Measurements from ENCODE around the gene TMEM232. TPM values are rescaled to one million over a fixed set of nuclear protein-coding genes. Genes with fewer than 3 reads are reported as not detected.

TMEM232 gene
- total and polyA plus RNA-seq, 8 donors, result 1.2 to 8.8 (median 5.2) TPM; not detected in 3

DNA sequence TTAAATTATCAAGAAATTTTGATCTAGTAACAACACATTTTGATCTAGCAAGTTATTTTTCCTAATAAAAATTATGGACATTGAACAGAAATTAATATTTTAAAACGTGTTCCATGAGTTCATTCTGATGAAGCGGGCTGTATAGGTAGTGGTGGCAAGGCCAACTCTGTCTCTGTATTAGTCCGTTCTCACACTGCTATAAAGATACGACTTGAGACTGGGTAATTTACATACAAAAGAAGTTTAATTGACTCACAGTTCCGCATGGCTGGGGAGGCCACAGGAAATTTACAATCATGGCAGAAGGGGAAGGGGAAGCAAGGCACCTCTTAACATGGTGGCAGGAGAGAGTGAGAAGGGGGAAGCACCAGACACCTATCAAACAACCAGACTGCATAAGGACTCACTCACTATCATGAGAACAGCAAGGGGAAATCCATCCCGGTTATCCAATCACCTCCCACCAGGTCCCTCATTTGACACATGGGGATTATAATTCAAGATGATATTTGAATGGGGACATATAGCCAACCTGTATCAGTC lies 61.2 kb downstream of the TMEM232 start:
- H3K4me3 ChIP-seq, result no peak overlapping the region
- DNase-seq, result no peak
- no peak for TF ChIP-seq EP300 (IDR thresholded peaks at IDR 0.05)
- no peak for TF ChIP-seq POLR2A (IDR thresholded peaks at IDR 0.05)
- TF ChIP-seq POLR2AphosphoS5 (IDR thresholded peaks at IDR 0.05), result no peak
- TF ChIP-seq, protein P1, sequence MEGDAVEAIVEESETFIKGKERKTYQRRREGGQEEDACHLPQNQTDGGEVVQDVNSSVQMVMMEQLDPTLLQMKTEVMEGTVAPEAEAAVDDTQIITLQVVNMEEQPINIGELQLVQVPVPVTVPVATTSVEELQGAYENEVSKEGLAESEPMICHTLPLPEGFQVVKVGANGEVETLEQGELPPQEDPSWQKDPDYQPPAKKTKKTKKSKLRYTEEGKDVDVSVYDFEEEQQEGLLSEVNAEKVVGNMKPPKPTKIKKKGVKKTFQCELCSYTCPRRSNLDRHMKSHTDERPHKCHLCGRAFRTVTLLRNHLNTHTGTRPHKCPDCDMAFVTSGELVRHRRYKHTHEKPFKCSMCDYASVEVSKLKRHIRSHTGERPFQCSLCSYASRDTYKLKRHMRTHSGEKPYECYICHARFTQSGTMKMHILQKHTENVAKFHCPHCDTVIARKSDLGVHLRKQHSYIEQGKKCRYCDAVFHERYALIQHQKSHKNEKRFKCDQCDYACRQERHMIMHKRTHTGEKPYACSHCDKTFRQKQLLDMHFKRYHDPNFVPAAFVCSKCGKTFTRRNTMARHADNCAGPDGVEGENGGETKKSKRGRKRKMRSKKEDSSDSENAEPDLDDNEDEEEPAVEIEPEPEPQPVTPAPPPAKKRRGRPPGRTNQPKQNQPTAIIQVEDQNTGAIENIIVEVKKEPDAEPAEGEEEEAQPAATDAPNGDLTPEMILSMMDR (IDR thresholded peaks at IDR 0.05), result no peak
- H3K4me1 ChIP-seq, result no peaks in the 10 kb centered on the region
- H3K27me3 ChIP-seq, result no peaks in the 10 kb centered on the region
- H3K27ac ChIP-seq, result no peak overlapping the region
- H3K36me3 ChIP-seq, result no peaks in the 10 kb centered on the region
- H3K9me3 ChIP-seq, result no peaks in the 10 kb centered on the region
- intact Hi-C loops (cut with DNase I; ENCODE audit: low total_unique reads), result no loop called here
- WGBS, 5 donors, result 73 to 80% (median 77%) methylated on average over 6 of the region's 6 CpGs

- WGBS, 5 donors, result 90 to 96% (median 92%) methylated on average over 1 of the region's 1 CpG
- Histone ChIP-seq H3K27me3 (no peaks in the 10 kb centered on the region), H3K9me3 (no peaks in the 10 kb centered on the region), H3K4me1 (no peaks in the 10 kb centered on the region), H3K4me3 (no peak overlapping the region), H3K27ac (no peak overlapping the region), H3K36me3 (no peaks in the 10 kb centered on the region)
- intact Hi-C loops (cut with DNase I; ENCODE audit: low total_unique reads), result no loop called here
- DNase-seq, result no peak
- TF ChIP-seq POLR2AphosphoS5 (IDR thresholded peaks at IDR 0.05), result no peak
- TF ChIP-seq EP300 (IDR thresholded peaks at IDR 0.05), result no peak
- TF ChIP-seq, protein P1 (IDR thresholded peaks at IDR 0.05), result no peak
- TF ChIP-seq POLR2A (IDR thresholded peaks at IDR 0.05), result no peak
Measured at GRCh38 chr5:110663525-110663924, 62.9 kb downstream of the TMEM232 start.

- Histone ChIP-seq H3K27ac (no peak overlapping the region), H3K4me3 (no peak overlapping the region), H3K9me3 (peaks cover 0 to 3% (median 0%) of the 10 kb centered on the region in 4 donors), H3K27me3 (no peaks in the 10 kb centered on the region), H3K4me1 (no peaks in the 10 kb centered on the region), H3K36me3 (no peaks in the 10 kb centered on the region)
- no peak for DNase-seq
- TF ChIP-seq POLR2A (IDR thresholded peaks at IDR 0.05) (no peak), POLR2AphosphoS5 (IDR thresholded peaks at IDR 0.05) (no peak), EP300 (IDR thresholded peaks at IDR 0.05) (no peak)
- TF ChIP-seq, protein P1 (IDR thresholded peaks at IDR 0.05), result no peak
- intact Hi-C loops (cut with DNase I; ENCODE audit: low total_unique reads), result no loop called here
- WGBS, 5 donors, result 68 to 75% (median 73%) methylated on average over 5 of the region's 5 CpGs
Measured at GRCh38 chr5:110658006-110658405, 68.5 kb downstream of the TMEM232 start.

- Histone ChIP-seq H3K36me3 (no peaks in the 10 kb centered on the region), H3K27ac (no peak overlapping the region), H3K4me3 (no peak overlapping the region), H3K9me3 (peaks cover 0 to 3% (median 0%) of the 10 kb centered on the region in 4 donors), H3K27me3 (no peaks in the 10 kb centered on the region), H3K4me1 (no peaks in the 10 kb centered on the region)
- DNase-seq, result no peak
- TF ChIP-seq POLR2AphosphoS5 (IDR thresholded peaks at IDR 0.05), result no peak
- TF ChIP-seq EP300 (IDR thresholded peaks at IDR 0.05), result no peak
- TF ChIP-seq, protein P1 (IDR thresholded peaks at IDR 0.05), result no peak
- no peak for TF ChIP-seq POLR2A (IDR thresholded peaks at IDR 0.05)
- WGBS, 5 donors, result 71 to 88% (median 85%) methylated on average over 3 of the region's 3 CpGs
- intact Hi-C loops (cut with DNase I; ENCODE audit: low total_unique reads), result no loop called here
Measured at GRCh38 chr5:110653231-110653970, 73.1 kb downstream of the TMEM232 start.

All from stomach (tissue), 9 donors.